ENCODE measurements around the gene USP49. TPM values are rescaled to one million over a fixed set of nuclear protein-coding genes. Genes with fewer than 3 reads are reported as not detected.
A peak's percentile ranks its signal among the peaks of the same experiment; 100 is the strongest.

The USP49 gene
- polyA plus RNA-seq, 1 of the 3 experiments (the other 2 are of a cell fraction): 2.4 TPM

DNA sequence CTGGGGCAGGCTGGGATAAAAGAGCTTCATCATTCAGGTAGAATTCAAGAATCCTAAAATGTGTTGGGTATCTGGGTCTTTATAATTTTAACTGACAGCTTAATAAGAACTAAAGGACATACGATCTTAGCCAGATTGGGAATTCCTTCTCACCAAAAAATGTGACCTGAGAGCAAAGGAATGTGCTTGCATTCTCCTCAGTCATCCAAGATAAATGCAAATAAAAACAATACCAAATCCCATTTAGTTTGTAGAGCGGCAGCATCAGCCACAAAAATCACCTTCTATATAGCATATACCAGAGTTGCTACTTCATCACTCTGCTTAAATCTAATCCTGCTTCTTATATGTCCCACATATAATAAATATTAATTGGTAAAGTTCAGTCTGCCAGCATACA is 16.9 kb downstream of the USP49 start:
- H3F3A ChIP-seq (replicated peaks; ENCODE audit: insufficient read depth): peaks cover 11% of the 10 kb centered on the region
- H3K9me2 ChIP-seq: no peaks in the 10 kb centered on the region
- POLR2A ChIA-PET: no interaction called here
- no peak overlapping the region for H3K4me3 ChIP-seq (ENCODE audit: low read depth in 2 of 2, low read length in 1 of 2)
- no peaks in the 10 kb centered on the region for H3K9me3 ChIP-seq
- DNase-seq: no peak
- H3K9ac ChIP-seq: no peak overlapping the region
- no peak overlapping the region for H2AFZ ChIP-seq (ENCODE audit: low read depth)
- H4K20me1 ChIP-seq (ENCODE audit: insufficient read depth): no peaks in the 10 kb centered on the region
- TF ChIP-seq, protein P1, sequence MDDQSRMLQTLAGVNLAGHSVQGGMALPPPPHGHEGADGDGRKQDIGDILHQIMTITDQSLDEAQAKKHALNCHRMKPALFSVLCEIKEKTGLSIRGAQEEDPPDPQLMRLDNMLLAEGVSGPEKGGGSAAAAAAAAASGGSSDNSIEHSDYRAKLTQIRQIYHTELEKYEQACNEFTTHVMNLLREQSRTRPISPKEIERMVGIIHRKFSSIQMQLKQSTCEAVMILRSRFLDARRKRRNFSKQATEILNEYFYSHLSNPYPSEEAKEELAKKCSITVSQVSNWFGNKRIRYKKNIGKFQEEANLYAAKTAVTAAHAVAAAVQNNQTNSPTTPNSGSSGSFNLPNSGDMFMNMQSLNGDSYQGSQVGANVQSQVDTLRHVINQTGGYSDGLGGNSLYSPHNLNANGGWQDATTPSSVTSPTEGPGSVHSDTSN (IDR thresholded peaks at IDR 0.05): peak; percentile 33; the same call in 1 of the 2 replicates
- TF ChIP-seq, protein P2, sequence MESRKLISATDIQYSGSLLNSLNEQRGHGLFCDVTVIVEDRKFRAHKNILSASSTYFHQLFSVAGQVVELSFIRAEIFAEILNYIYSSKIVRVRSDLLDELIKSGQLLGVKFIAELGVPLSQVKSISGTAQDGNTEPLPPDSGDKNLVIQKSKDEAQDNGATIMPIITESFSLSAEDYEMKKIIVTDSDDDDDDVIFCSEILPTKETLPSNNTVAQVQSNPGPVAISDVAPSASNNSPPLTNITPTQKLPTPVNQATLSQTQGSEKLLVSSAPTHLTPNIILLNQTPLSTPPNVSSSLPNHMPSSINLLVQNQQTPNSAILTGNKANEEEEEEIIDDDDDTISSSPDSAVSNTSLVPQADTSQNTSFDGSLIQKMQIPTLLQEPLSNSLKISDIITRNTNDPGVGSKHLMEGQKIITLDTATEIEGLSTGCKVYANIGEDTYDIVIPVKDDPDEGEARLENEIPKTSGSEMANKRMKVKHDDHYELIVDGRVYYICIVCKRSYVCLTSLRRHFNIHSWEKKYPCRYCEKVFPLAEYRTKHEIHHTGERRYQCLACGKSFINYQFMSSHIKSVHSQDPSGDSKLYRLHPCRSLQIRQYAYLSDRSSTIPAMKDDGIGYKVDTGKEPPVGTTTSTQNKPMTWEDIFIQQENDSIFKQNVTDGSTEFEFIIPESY (IDR thresholded peaks at IDR 0.05; ENCODE audit: borderline replicate concordance, low read depth): no peak
- CTCF ChIA-PET: interaction anchor here (1.2 kb wide), 1 partner anchor 15 kb away, joined by 4 read pairs; no protein-coding TSS in a partner anchor
- H3K79me2 ChIP-seq (ENCODE audit: insufficient read depth): no peaks in the 10 kb centered on the region
- H3K36me3 ChIP-seq (replicated peaks in 1 of 2; ENCODE audit: control insufficient read depth in 1 of 2, insufficient read depth in 2 of 2, low read length in 1 of 2): no peaks in the 10 kb centered on the region
- H3K4me1 ChIP-seq (ENCODE audit: control insufficient read depth in 1 of 2, insufficient read depth in 2 of 2, low read depth in 1 of 2, low read length in 1 of 2): no peaks in the 10 kb centered on the region
- WGBS (ENCODE audit: low lambda C conversion rate): 62% methylated on average over 2 of the region's 2 CpGs
- no peaks in the 10 kb centered on the region for H3K27me3 ChIP-seq (ENCODE audit: insufficient read depth)
- peak overlapping the region; percentile 4; the same call in 1 of the 2 replicates for H3K4me2 ChIP-seq
- H3K27ac ChIP-seq (ENCODE audit: low read depth in 2 of 2, low read length in 1 of 2): peak overlapping the region in 1 of 2 experiments; percentile 25; a peak in 2 of 4 replicates

DNA sequence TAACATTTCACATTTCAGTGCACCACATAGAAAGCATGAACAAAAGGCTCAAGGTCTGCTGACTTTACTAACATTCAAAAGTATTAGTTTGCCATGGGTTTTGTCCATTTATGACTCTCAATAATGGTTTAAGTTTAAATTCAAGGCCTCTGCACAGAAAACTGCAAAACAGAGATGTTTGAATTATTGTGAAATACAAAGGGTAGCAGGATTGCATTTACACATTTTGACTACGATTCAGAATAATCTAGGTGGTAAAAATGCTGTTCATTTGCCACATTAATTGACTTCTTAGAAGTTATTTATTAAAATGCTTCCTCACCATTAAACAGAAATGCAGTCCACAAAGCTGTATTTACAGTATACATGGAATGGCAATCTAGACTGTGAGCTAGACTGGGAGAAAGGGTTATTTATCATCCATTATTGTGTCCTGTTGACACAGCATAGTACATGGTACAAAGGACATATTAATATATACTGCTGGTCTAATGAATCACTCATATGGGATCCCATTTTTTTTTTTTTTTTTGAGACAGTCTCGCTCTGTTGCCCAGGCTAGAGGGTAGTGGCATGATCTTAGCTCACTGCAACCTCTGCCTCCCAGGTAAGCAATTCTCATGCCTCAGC is 18.0 kb downstream of the USP49 start:
- Histone ChIP-seq H3K36me3 (replicated peaks in 1 of 2; ENCODE audit: control insufficient read depth in 1 of 2, insufficient read depth in 2 of 2, low read length in 1 of 2) (peaks cover 0 to under 1% of the 10 kb centered on the region in 2 experiments), H3K4me1 (ENCODE audit: control insufficient read depth in 1 of 2, insufficient read depth in 2 of 2, low read depth in 1 of 2, low read length in 1 of 2) (no peaks in the 10 kb centered on the region), H3K79me2 (ENCODE audit: insufficient read depth) (no peaks in the 10 kb centered on the region), H3K4me3 (ENCODE audit: low read depth in 2 of 2, low read length in 1 of 2) (no peak overlapping the region), H3K27ac (ENCODE audit: low read depth in 2 of 2, low read length in 1 of 2) (no peak overlapping the region), H4K20me1 (ENCODE audit: insufficient read depth) (no peaks in the 10 kb centered on the region), H3K9ac (no peak overlapping the region), H2AFZ (ENCODE audit: low read depth) (no peak overlapping the region), H3K9me3 (no peaks in the 10 kb centered on the region), H3K27me3 (ENCODE audit: insufficient read depth) (no peaks in the 10 kb centered on the region), H3F3A (replicated peaks; ENCODE audit: insufficient read depth) (peaks cover 11% of the 10 kb centered on the region), H3K9me2 (no peaks in the 10 kb centered on the region), H3K4me2 (no peak overlapping the region)
- WGBS (ENCODE audit: low lambda C conversion rate): 85% methylated on average over 2 of the region's 2 CpGs
- no peak for DNase-seq
- CTCF ChIA-PET: interaction anchor here (1.0 to 1.2 kb wide), 2 partner anchors 16 to 167 kb away, joined by 3 to 4 read pairs; no protein-coding TSS in a partner anchor
- POLR2A ChIA-PET: no interaction called here
- no peak for TF ChIP-seq RCOR1 (IDR thresholded peaks at IDR 0.05; ENCODE audit: low read length)
- TF ChIP-seq, protein P3, sequence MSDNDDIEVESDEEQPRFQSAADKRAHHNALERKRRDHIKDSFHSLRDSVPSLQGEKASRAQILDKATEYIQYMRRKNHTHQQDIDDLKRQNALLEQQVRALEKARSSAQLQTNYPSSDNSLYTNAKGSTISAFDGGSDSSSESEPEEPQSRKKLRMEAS (IDR thresholded peaks at IDR 0.05; ENCODE audit: low read depth): no peak
- no peak for TF ChIP-seq YY1 (IDR thresholded peaks at IDR 0.05; ENCODE audit: low read depth)
- TF ChIP-seq EP300 (IDR thresholded peaks at IDR 0.05; ENCODE audit: borderline replicate concordance in 1 of 2, low read depth in 1 of 2, low read length in 1 of 2): no peak
- TF ChIP-seq TCF12 (IDR thresholded peaks at IDR 0.05): no peak
- no peak for TF ChIP-seq JUND (IDR thresholded peaks at IDR 0.05)
- no peak for TF ChIP-seq RFX5 (IDR thresholded peaks at IDR 0.05; ENCODE audit: low read length)
- no peak for TF ChIP-seq GABPA (IDR thresholded peaks at IDR 0.05; ENCODE audit: low read depth)
- no peak for TF ChIP-seq POLR2AphosphoS5 (IDR thresholded peaks at IDR 0.05; ENCODE audit: low read depth, low read length)
- TF ChIP-seq, protein P1 (IDR thresholded peaks at IDR 0.05): no peak
- TF ChIP-seq ELF1 (IDR thresholded peaks at IDR 0.05): no peak
- no peak for TF ChIP-seq NRF1 (IDR thresholded peaks at IDR 0.05; ENCODE audit: low read depth, low read length)
- no peak for TF ChIP-seq SMC3 (IDR thresholded peaks at IDR 0.05; ENCODE audit: low read depth, low read length)
- TF ChIP-seq, protein P4, sequence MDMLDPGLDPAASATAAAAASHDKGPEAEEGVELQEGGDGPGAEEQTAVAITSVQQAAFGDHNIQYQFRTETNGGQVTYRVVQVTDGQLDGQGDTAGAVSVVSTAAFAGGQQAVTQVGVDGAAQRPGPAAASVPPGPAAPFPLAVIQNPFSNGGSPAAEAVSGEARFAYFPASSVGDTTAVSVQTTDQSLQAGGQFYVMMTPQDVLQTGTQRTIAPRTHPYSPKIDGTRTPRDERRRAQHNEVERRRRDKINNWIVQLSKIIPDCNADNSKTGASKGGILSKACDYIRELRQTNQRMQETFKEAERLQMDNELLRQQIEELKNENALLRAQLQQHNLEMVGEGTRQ (IDR thresholded peaks at IDR 0.05; ENCODE audit: borderline replicate concordance, low read depth, low read length): no peak
- no peak for TF ChIP-seq TAF1 (IDR thresholded peaks at IDR 0.05; ENCODE audit: borderline replicate concordance, low read depth, low read length)
- no peak for TF ChIP-seq FOSL2 (IDR thresholded peaks at IDR 0.05; ENCODE audit: borderline replicate concordance, low read depth)
